Activated CD4-positive, alpha-beta T cell treated with anti-CD3 and anti-CD28 coated beads, Interleukin-2, amount 50 U/mL, for 24 hours (primary cell): Measurements from ENCODE around the gene BFSP1.

Source experiments
- DNase-seq, 2 donors: peaks; one replicate each; pipeline ENCODE4 v3.0.0-alpha.2; 2020; ENCODE audit warnings: low read depth in 1 of 2, low spot score in 1 of 2

BFSP1 gene

DNA sequence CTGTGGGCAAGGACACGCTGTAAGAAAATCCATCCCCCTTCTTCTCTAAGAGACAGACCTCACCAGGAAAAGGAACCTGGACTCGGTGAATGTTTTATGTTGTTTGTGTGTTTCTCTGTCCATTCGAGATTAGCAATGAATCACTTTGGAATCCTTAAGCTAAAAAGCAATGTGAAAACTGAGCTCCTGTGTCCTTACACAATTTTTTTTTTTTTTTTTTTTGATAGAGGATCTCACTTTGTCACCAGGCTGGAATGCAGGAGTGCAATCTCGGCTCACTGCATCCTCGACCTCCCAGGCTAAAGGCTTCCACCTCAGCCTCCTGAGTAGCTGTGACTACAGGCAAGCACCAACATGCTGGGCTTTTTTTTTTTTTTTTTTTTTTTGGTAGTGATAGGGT is 32.1 kb downstream of the BFSP1 start:
- DNase-seq, result no peak

DNA sequence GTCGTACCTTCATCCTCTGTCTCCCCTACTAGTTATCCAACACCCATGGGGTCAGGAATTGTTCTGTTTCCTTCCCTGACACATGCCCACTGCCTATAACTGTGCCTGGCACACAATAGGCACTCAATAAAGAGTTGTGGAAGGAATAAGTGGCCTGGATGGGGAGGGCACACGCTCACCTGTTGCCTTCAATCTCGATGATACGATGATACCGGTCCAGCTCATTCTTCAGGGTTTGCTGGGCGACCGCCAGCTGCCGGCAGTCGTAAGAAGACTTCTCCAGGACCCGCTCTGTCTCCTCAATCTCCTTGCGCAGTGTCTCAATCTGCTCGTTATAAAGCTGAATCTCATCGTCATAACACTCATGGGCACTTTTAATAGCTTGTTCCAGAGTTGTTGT is 32.5 kb downstream of the BFSP1 start:
- DNase-seq, result no peak

DNA sequence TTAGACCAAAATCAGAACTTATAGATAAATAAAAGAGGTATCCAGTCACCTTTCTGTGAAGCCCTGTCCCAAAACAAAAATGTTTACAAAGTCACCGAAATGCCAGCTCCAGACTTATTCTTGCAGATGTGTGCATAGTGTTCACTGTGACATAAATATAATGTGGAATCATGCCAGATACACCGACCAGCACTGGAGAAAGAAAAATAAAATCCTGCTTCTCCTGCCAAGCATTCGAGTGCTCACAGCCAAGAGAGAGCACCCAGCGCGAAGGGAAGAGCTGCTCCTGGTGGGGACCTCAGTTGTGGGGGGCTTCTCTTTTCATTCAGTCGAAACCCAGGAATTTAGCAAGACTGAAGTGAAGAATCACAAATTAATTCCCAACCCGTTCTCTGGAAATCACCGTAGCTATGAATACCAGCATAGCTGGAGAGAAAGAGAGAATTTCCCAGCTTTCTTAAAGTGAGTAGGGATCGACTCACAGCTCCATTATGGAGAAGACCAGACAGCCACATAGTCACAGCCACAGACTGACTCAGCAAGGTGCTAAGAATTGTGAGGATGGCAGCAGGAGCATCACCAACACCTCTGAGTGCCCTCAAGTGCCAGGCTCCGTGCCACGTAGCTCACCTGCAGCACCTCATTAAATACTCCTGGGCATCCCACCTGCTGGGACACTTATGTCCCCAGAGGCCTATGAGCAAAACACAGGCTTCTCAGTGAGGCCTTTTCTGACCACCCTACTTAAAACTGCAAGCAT is 33.2 kb downstream of the BFSP1 start:
- DNase-seq, result no peak

DNA sequence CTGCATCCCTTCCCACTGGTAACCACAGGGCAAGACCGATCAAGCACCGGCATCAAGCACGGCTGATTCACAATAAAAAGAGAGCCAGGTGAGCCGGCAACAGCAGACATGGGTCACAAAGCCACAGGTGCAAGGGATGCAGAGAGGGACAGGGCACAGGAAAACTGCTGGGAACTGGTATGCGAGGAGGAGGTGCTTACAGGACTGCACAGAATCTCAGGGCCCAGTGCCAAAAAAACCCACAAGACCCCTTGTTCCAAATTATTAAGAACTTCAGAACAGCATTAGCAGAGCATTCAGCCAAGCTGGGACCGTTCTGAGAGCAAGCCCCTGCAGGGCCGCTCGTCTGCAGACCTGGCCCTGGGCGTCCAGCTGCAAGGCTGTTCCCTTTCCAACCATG is 35.4 kb downstream of the BFSP1 start:
- DNase-seq, result no peak

- DNase-seq, result no peak
Measured at GRCh38 chr20:17494201-17494600, 37.0 kb downstream of the BFSP1 start.

DNA sequence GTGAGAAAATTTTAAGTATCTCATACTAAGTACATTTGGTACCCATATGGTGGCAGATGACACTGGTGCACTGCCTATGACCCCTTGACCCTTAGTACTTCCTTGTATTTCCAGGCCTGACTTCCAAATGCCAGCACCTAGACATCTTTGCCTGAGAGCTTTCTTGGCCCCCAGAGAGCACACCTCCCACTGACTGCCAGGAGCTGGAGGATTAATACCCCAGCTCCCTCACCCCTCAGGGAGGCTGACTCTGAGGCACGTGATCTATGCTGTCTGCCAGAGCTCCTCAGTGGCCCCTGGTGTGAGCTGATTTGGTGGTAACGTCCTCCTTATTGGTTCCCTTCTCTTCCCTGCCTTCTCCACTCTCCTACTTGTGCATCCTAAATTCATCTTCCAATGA is 38.0 kb downstream of the BFSP1 start:
- no peak for DNase-seq

- no peak for DNase-seq
Measured at GRCh38 chr20:17491488-17491887, 39.7 kb downstream of the BFSP1 start.

DNA sequence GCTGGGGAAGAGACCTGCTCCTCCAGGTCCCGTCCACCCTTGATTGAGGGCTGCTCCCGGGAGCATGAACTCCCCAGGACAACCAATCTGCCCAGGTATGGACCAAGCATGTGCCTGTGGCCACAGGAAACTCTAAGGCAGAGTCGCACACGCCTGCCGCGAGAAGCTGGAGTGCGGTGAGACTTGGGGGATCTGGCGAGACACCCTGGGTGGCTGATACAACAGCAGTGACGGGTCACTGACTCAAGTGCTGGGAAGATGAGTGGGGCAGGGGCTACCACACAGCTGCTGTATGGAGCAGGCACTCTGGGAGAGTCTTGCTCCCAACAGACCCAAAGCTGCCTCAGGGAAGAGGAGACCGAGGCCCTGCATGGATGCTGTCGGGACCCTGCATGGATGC is 40.1 kb downstream of the BFSP1 start:
- no peak for DNase-seq

DNA sequence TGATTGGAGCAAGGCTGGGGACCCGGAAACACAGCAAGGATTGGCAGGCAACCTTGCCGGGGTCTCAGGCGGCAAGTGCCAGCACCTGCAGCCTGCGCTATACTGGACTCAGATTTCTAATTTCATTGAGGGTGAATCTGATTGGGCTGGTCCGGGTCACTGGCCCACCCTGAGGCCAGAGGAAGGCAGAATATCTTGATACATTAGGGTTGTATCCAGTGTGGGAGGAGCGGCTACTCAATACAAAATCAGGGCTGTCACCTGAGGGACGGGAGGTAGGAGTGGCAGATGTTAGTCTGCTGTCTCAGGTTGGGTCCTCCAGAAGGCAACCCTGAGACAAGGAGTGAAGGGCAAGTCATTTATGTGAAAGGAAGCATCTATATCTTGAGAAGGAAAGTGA is 40.7 kb downstream of the BFSP1 start:
- no peak for DNase-seq

DNA sequence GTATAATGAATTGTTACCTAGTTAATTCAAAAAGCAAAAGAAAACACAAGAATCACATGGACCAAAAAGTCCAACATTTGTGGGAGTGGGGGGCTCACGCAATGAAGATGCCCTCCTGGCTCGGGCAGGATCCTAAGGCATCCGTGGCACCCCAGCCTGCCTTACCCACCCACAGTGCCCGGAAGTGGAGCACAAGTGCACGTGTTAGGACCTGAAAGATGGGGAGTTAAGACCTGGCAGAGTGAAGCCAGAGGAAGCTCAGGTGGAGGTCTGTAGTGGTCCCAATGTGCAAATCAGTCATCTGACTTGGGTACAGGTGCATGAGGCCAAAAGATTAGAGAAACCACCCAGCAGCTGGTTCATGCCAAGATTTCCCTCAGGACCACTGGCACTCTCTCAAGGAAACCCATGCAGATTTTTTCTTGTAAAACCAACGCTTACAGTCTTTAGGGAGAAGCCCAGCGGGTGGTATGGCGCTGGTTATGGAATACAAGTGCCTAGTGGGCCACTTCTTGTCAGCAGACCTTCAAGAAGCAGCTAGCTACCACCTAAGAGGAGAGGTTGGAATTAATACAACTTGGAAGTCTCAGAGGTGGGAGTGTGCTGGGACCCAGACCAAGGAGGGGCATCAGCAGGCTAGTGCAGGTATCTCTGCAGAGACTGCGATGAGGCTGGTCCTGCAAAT is 42.1 kb downstream of the BFSP1 start:
- DNase-seq, result no peak

- no peak for DNase-seq
Measured at GRCh38 chr20:17485017-17485416, 46.2 kb downstream of the BFSP1 start.

GRCh38 chr20:17482536-17482935 is 48.6 kb downstream of the BFSP1 start:
- no peak for DNase-seq

DNA sequence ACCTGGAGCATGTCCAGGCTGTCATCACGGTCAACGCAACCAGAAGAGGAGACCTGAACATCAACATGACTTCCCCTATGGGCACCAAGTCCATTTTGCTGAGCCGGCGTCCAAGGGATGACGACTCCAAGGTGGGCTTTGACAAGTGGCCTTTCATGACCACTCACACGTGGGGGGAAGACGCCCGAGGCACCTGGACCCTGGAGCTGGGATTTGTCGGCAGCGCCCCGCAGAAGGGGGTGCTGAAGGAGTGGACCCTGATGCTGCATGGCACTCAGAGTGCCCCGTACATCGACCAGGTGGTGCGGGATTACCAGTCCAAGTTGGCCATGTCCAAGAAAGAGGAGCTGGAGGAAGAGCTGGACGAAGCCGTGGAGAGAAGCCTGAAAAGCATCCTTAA is 49.5 kb downstream of the BFSP1 start:
- no peak for DNase-seq

DNA sequence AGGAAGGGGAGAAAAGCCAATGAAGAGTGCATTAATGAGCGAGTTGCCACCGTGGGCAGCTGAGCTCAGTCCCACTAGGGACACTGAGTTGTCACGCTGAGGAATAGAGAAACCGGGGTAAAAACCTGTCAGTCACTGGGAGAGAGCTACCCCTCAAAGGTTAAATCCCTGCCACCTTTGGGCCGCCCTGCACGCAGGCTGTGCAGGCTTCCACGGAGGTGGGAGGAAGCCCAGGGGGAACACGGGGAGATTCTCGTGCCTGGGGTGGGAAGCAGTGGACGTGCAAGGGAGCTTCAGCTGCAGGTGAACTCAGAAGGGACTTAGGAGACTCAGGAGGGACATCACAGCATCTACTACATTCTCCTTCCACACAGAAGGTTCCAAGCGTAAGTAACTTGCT is 50.5 kb downstream of the BFSP1 start:
- no peak for DNase-seq

- no peak for DNase-seq
Measured at GRCh38 chr20:17479063-17479657, 52.0 kb downstream of the BFSP1 start.

GRCh38 chr20:17473659-17474058 is 57.5 kb downstream of the BFSP1 start:
- DNase-seq, result no peak

- no peak for DNase-seq
Measured at GRCh38 chr20:17471606-17472187, 59.5 kb downstream of the BFSP1 start.

- DNase-seq, result no peak
Measured at GRCh38 chr20:17470973-17471372, 60.2 kb downstream of the BFSP1 start.

GRCh38 chr20:17470521-17470920 is 60.7 kb downstream of the BFSP1 start:
- no peak for DNase-seq

DNA sequence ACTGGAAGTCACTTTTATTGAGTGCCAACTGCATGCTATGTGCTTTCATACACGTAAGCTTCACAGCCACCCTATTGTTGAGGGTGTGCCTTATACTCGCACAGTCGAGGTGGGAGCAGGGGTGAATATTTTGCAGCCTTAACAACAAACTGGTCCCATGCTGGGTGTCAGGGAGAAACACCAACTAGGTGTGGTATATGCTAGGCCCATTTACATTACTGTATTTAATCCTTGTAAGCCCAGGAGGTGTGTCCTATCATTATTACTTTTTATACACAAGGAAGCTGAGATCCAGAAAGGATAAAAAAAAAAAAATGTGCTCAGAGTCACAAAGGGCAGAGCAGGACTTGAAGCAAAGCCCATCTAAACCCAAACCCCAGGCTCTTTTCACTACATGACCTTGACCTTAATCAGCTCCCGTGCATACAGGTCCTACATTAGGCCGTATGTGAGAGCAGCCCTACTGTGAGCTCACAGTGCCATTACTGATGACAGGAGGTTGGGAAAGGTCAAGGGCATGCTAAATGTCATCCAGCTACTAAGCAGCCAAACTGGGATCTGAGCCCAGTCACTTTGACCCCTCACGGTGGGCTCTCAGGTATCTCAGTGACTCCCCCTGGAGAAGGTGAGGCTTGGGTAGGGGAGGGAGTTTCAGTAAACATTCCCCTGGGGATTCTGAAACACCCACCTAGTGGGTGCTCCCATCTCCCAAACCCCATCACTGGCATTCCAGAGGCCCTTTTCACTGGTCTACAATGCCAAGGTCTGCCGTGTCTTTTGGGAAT is 61.7 kb downstream of the BFSP1 start:
- DNase-seq, result no peak

DNA sequence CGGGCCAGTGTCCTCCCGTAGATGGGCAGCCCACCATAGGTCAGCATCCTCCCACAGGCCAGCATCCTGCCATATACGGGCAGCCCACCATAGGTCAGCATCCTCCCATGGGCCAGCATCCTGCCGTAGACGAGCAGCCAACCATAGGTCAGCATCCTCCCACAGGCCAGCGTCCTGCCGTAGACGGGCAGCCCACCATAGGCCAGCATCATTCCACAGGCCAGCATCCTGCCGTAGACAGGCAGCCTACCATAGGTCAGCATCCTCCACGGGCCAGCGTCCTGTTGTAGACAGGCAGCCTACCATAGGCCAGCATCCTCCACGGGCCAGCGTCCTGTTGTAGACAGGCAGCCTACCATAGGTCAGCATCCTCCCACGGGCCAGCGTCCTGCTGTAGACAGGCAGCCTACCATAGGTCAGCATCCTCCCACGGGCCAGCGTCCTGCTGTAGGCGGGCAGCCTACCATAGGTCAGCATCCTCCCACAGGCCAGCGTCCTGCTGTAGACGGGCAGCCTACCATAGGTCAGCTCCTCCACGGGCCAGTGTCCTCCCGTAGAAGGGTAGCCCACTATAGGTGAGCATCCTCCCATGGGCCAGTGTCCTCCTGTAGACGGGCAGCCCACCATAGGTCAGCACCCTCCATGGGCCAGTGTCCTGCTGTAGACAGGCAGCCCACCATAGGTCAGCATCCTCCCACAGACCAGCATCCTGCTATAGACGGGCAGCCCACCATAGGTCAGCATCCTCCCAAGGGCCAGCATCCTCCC is 62.9 kb downstream of the BFSP1 start:
- DNase-seq, result no peak
